Measurements from ENCODE around the gene STRIT1. TPM values are rescaled to one million over a fixed set of nuclear protein-coding genes. Genes with fewer than 3 reads are reported as not detected.
A peak's percentile ranks its signal among the peaks of the same experiment; 100 is the strongest.
"Not testable (repeated sequence)": the region's sequence is repeated elsewhere in the genome, so short reads cannot be mapped to it uniquely, and the experiment has no call there.

STRIT1 gene
- total RNA-seq, 1 experiment from 2014 or later: not detected

DNA sequence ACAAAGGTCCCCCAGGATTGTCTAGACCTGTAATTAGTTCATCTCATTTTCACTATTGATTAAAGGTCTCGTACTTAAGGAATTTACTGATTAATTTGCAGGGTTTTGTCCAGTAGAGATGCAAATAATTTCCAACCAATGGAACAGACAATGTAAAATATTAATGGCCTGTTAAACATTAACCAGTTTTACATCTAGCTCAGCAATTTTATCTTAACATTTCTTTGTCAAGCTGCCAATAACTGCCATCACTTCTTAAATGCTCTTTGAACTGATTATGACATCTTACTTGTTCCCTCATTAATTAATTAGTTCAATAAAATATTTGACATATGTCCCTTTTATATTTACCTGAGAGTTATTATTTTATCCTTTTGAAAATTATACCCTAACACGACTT, 9.4 kb upstream of the STRIT1 start:
- H3K4me3 ChIP-seq: no peak overlapping the region
- peaks cover 9% of the 10 kb centered on the region for H3K4me1 ChIP-seq (replicated peaks)
- no peaks in the 10 kb centered on the region for H3K27me3 ChIP-seq (replicated peaks)
- no peaks in the 10 kb centered on the region for H3K9me3 ChIP-seq (replicated peaks)
- no peaks in the 10 kb centered on the region for H3K36me3 ChIP-seq
- H3K27ac ChIP-seq: peak overlapping the region; percentile 12; the same call in 1 of the 2 replicates
- DNase-seq (ENCODE audit: low read depth in 1 of 2, low spot score in 2 of 2): no peak

DNA sequence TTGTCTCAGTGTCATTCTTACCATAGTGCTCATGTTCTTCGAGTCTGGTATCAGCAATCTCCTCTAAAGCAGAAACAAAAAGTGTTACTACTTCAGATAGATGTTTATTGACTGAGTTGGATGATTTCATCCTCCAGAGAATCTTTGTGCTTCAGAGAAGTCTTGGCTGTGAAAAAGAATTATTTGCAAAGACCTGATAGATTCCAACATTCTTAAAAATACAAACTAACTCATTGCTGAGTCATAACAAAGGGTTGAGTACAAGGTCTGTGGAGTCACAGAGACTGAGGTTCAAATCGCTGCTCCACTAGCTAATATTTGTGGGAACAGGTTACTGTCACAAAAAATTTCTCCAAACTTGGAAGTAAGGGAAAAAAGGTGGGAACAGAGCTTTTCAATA, 9.0 kb upstream of the STRIT1 start:
- Histone ChIP-seq H3K27ac (peak overlapping the region; percentile 12; the same call in 1 of the 2 replicates), H3K4me3 (no peak overlapping the region), H3K27me3 (replicated peaks) (no peaks in the 10 kb centered on the region), H3K9me3 (replicated peaks) (no peaks in the 10 kb centered on the region), H3K36me3 (no peaks in the 10 kb centered on the region), H3K4me1 (replicated peaks) (peaks cover 9% of the 10 kb centered on the region)
- DNase-seq (ENCODE audit: low read depth in 1 of 2, low spot score in 2 of 2): peak in 1 of 2 experiments; percentile 50

DNA sequence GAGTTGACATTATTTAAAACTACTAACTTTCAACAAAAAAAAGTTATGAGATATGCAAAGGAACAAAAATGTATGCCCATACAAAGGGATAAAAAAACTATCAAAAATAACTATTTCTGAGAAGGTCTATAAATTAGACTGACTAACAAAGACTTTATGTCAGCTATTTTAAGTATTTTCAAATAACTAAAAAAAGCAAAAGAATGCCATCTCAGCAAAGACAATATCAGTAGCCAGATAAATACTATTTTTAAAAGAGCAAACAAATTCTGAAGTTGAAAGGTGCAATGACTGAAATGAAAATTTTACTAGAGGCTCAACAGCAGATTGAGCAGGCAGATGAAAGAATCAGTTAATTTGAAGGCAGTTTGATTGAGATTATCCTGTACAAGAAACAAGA, 3.6 kb upstream of the STRIT1 start:
- Histone ChIP-seq H3K36me3 (no peaks in the 10 kb centered on the region), H3K4me1 (replicated peaks) (peaks cover 3% of the 10 kb centered on the region; the same call in 1 of the 2 replicates), H3K9me3 (replicated peaks) (no peaks in the 10 kb centered on the region), H3K4me3 (no peak overlapping the region), H3K27me3 (replicated peaks) (no peaks in the 10 kb centered on the region), H3K27ac (no peak overlapping the region)
- DNase-seq (ENCODE audit: low read depth in 1 of 2, low spot score in 2 of 2): no peak

DNA sequence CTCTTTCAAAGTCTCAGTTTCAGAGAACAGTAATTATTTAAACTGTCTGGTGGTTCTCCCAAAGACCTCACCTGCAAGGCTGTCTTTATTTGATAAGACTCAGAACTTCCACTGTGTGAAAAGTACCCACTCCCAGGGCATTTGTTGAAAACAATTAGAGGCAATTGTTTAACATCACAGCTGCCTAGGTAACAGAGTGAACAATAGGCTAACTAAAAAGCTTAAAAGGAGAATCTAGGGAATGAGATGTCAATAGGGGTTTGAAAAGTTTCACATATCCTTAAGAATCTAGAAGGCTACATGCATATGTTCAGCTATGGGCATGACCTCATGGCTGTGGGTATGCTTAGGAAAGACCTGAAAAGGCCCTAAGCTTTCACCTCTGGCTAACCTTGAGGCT, 2.9 kb upstream of the STRIT1 start:
- Histone ChIP-seq H3K27ac (no peak overlapping the region), H3K27me3 (replicated peaks) (no peaks in the 10 kb centered on the region), H3K4me1 (replicated peaks) (no peaks in the 10 kb centered on the region), H3K9me3 (replicated peaks) (no peaks in the 10 kb centered on the region), H3K36me3 (no peaks in the 10 kb centered on the region), H3K4me3 (no peak overlapping the region)
- no peak for DNase-seq (ENCODE audit: low read depth in 1 of 2, low spot score in 2 of 2)

DNA sequence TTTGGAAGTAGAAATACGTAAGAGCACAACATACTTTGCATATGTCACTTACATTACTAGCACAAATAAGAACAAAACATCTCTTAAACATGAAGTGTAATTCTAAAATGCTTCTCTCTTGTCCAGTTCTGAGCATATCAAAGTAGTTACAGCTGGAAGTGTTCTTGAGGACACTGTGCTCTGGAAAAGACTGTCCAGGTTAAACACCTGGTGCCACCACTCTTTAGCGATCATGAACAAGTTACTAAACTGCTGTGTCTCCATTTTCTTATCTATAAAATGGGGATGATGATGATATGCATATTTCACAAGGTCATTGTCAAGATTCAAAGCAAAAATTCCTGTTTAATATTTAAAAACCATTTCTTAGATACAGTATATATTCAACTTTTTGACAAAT, 790 bp downstream of the STRIT1 start:
- Histone ChIP-seq H3K9me3 (replicated peaks) (no peaks in the 10 kb centered on the region), H3K27ac (no peak overlapping the region), H3K4me3 (no peak overlapping the region), H3K27me3 (replicated peaks) (no peaks in the 10 kb centered on the region), H3K4me1 (replicated peaks) (no peaks in the 10 kb centered on the region), H3K36me3 (no peaks in the 10 kb centered on the region)
- no peak for DNase-seq (ENCODE audit: low read depth in 1 of 2, low spot score in 2 of 2)

DNA sequence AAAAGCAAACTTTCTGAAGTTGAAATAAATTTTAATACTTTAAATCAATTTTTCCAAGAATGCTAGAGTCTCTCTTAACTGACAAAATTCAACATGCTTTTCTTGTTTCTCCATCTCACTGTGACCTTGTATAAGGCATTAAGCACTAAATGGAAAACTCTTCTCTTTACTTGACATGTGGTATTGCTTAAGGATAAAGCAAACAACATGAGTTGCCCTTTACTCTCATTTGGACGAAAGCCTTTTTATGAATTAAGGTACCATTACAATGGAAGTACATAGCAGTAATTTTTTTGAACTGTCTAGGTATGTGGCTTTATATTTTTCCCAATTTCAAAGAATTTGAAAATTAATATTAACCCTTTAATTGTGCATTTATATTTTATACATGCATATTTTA, 1.4 kb downstream of the STRIT1 start:
- Histone ChIP-seq H3K4me3 (no peak overlapping the region), H3K36me3 (no peaks in the 10 kb centered on the region), H3K27ac (no peak overlapping the region), H3K4me1 (replicated peaks) (no peaks in the 10 kb centered on the region), H3K27me3 (replicated peaks) (no peaks in the 10 kb centered on the region), H3K9me3 (replicated peaks) (no peaks in the 10 kb centered on the region)
- no peak for DNase-seq (ENCODE audit: low read depth in 1 of 2, low spot score in 2 of 2)

DNA sequence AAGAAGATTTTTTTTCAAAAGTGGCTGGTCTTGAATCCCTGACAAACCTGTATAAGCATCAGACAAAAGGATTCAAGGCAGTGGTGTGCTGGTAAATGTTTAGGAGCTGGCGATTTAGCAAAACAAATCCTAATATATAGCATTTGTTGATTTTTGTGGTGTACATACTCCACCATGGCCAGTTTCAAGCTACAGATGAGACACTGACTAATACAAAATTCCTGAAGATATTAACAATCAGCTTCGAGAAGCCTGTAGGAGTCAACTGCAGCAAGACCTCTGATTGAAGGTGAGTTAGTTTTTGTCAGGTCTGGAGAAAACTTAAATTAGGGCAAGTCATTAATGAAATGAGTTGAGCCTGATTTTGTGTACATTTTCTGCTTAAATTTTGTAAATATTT, 6.7 kb downstream of the STRIT1 start:
- Histone ChIP-seq H3K36me3 (no peaks in the 10 kb centered on the region), H3K9me3 (replicated peaks) (no peaks in the 10 kb centered on the region), H3K27ac (no peak overlapping the region), H3K4me3 (no peak overlapping the region), H3K27me3 (replicated peaks) (no peaks in the 10 kb centered on the region), H3K4me1 (replicated peaks) (peaks cover 10% of the 10 kb centered on the region)
- no peak for DNase-seq (ENCODE audit: low read depth in 1 of 2, low spot score in 2 of 2)

DNA sequence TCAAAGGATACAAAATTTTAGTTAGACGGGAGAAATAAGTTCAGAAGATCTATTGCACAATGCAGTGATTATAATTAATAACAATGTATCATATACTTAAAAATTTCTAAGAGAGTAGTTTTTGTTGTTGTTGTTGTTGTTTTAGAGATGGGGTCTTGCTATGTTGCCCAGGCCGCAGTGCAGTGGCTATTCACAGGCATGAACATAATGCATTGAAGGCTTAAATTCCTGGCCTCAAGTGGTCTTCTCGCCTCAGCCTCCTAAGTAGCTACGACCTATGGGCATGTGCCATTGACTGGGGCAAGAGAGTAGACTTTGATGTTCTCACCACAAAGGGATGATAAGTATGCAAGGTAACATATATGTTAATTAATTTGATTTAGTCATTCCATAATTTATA, 7.5 kb downstream of the STRIT1 start:
- H3K4me3 ChIP-seq: no peak overlapping the region
- H3K4me1 ChIP-seq (replicated peaks): peaks cover 12% of the 10 kb centered on the region
- no peaks in the 10 kb centered on the region for H3K9me3 ChIP-seq (replicated peaks)
- H3K27ac ChIP-seq: no peak overlapping the region
- DNase-seq (ENCODE audit: low read depth in 1 of 2, low spot score in 2 of 2): no peak
- no peaks in the 10 kb centered on the region for H3K27me3 ChIP-seq (replicated peaks)
- no peaks in the 10 kb centered on the region for H3K36me3 ChIP-seq

DNA sequence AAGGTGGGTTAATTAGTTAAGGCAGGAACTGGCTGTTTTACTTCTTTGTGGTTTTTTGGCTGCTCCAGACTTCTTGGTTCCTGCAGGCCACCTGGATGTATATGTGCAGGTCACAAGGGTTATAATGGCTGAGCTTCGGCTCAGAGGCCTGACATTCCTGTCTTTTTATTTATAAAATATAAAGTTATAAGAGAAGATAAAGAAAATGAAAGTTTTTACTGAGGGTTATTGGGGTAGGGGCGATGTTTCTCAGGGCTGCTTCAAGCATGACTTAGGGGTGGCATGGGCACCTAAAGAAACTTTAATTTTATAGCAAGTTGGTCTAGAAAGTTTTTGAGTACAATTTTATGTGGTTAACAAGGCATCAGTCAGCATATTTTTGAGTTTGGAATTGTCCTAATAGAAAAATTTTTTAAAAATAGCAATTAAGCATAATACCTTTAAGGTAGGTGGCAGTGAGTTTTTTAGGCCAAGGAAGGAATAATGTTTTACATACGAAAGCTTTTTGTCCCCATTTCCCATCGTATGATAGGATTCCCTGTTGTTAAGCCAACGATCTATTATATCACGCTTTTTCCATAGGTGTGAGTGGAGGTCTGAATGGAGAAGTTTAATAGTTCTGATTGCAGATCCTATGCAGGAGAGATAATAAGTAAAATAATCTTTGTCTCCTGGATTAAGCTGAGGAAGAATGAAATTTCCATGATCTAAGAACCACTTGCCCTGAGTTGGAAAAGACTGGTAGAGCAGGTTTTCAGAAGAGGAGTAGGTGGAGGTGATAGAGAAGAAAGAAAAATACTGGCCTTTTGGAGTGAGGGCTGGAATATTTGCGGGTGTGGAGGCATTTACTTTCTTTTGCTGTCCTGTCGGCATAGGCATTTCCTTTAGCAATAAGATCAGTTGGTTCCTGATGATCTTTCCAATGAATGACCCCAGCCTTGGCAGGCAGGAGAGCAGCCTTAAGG, 10.1 kb downstream of the STRIT1 start:
- H3K27ac ChIP-seq: no peak overlapping the region
- DNase-seq (ENCODE audit: low read depth in 1 of 2, low spot score in 2 of 2): no peak

DNA sequence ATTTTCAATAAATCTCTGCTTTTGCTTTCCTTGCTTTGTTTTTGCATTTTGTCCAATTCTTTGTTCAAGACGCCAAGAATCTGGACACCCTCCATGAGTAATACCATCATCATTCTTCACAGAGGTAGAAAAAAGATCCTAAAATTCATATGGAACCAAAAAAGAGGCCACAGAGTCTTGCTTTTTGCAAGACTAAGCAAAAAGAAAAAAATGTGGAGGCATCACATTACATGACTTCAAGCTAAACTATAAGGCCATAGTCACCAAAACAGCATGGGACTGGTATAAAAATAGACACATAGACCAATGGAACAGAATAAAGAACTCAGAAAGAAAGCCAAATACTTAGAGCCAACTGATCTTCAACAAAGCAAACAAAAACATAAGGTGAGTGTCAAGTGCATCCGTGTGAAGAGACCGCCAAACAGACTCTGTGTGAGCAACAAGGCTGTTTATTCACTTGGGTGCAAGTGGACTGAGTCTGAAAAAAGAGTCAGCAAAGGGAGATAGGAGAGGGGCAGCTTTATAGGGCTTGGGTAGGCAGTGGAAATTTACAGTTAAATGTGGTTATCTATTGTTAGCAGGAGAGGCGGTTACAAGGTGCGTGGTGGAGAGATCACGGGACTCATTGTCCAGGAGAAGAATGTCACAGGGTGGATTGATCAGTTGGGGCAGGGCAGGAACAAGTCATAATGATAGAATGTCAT, 10.9 kb downstream of the STRIT1 start:
- no peak overlapping the region for H3K27ac ChIP-seq
- H3K4me1 ChIP-seq (replicated peaks): peaks cover 12% of the 10 kb centered on the region
- no peak overlapping the region for H3K4me3 ChIP-seq
- DNase-seq (ENCODE audit: low read depth in 1 of 2, low spot score in 2 of 2): peak in 1 of 2 experiments; percentile 19
- H3K27me3 ChIP-seq (replicated peaks): no peaks in the 10 kb centered on the region
- H3K36me3 ChIP-seq: no peaks in the 10 kb centered on the region
- no peaks in the 10 kb centered on the region for H3K9me3 ChIP-seq (replicated peaks)

More for the DNA sequence above, 10.1 kb downstream of the STRIT1 start:
- H3K36me3 ChIP-seq: no peaks in the 10 kb centered on the region
- H3K27me3 ChIP-seq (replicated peaks): no peaks in the 10 kb centered on the region
- no peaks in the 10 kb centered on the region for H3K9me3 ChIP-seq (replicated peaks)
- peaks cover 12% of the 10 kb centered on the region for H3K4me1 ChIP-seq (replicated peaks)
- H3K4me3 ChIP-seq: no peak overlapping the region

DNA sequence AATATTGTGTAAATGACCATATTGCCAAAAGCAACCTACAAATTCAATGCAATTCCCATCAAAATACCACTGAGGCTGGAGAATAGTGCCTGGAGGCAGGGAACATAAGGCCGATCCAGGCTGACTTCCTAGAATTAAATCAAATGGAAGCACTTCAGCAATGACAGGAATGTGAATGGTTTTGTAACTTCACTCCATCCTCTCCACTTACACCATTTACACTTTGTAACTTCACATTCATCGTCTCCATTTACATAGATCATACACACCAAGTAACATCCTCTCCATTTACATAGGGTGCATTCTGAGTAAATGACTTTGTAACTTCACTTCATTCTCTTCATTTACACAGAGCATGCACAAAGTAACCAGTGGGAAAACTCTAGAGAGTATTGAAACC, 11.6 kb downstream of the STRIT1 start:
- DNase-seq (ENCODE audit: low read depth in 1 of 2, low spot score in 2 of 2): no peak
- H3K4me1 ChIP-seq (replicated peaks): peaks cover 12% of the 10 kb centered on the region
- H3K9me3 ChIP-seq (replicated peaks): no peaks in the 10 kb centered on the region
- H3K36me3 ChIP-seq: no peaks in the 10 kb centered on the region
- H3K27me3 ChIP-seq (replicated peaks): no peaks in the 10 kb centered on the region
- no peak overlapping the region for H3K4me3 ChIP-seq
- no peak overlapping the region for H3K27ac ChIP-seq

DNA sequence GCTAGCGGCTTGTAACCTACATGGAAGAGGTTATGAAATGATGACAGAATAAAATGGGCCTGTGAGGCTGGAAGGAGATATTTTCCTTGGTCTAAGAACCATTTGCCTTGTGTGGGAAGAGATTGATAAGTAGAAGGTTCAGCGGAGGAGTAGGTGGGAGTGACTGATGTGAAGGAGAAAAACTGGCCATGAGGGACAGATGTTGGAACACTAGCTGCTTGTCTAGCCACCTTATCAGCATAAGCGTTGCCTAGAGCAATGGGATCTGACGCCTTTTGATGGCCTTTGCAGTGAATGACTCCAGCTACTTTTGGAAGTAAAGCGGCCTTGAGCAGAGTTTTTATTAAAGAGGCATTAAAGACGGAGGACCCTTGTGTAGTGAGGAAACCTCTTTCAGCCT, 17.4 kb downstream of the STRIT1 start:
- not testable (repeated sequence) for H3K4me1 ChIP-seq (replicated peaks); H3K36me3 ChIP-seq; H3K4me3 ChIP-seq; DNase-seq (ENCODE audit: low read depth in 1 of 2, low spot score in 2 of 2); H3K27me3 ChIP-seq (replicated peaks); H3K27ac ChIP-seq; H3K9me3 ChIP-seq (replicated peaks)

DNA sequence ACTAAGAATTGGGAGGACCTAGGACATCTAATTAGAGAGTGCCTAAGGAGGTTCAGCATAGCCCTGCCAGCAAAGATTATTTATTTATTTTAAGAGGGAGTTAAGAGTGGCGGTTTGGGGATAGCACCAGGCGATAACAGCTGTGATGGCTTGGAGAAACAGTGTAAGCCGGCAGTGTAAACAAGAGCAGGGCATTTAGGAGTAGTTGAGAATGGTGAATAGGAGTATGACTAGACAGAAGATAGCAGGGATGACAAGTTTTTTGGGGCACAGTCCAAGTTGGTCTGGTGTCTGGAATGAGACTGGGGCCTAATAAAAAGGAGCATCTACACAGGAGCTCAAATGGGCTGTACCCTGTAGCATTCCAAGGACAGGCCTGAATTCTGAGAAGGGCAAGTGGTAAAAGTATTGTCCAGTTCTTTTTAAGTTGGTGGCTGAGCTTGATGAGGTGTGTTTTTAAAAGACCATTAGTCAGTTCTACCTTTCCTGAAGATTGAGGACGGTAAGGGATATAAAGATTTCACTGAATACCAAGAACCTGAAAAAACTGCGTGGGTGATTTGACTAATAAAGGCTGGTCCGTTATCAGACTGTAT, 18.2 kb downstream of the STRIT1 start:
- H3K4me3 ChIP-seq; H3K36me3 ChIP-seq; H3K27ac ChIP-seq; DNase-seq (ENCODE audit: low read depth in 1 of 2, low spot score in 2 of 2); H3K9me3 ChIP-seq (replicated peaks); H3K4me1 ChIP-seq (replicated peaks); H3K27me3 ChIP-seq (replicated peaks): not testable (repeated sequence)

DNA sequence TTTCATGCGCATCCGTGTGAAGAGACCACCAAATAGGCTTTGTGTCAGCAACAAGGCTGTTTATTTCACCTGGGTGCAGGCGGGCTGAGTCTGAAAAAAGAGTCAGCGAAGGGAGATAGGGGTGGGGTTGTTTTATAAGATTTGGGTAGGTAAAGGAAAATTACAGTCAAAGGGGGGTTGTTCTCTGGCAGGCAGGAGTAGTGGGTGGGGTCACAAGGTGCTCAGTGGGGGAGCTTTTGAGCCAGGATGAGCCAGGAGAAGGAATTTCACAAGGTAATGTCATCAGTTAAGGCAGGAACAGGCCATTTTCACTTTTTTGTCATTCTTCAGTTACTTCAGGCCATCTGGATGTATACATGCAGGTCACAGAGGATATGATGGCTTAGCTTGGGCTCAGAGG, 19.0 kb downstream of the STRIT1 start:
- H3K9me3 ChIP-seq (replicated peaks); H3K27ac ChIP-seq; H3K27me3 ChIP-seq (replicated peaks); DNase-seq (ENCODE audit: low read depth in 1 of 2, low spot score in 2 of 2); H3K36me3 ChIP-seq; H3K4me1 ChIP-seq (replicated peaks); H3K4me3 ChIP-seq: not testable (repeated sequence)
